Uterus (tissue), 2 donors: ENCODE measurements around the gene LMTK2.

Experiments
- POLR2A ChIP-seq, 2 donors: fragments of 450-650 bp; IDR thresholded peaks; one replicate each; pipeline ENCODE4 v1.6.1; 2016; ENCODE audit warnings: antibody characterized with exemption in 2 of 2, mild to moderate bottlenecking in 1 of 2, moderate library complexity in 1 of 2
- TF ChIP-seq, protein P1 (sequence below), 4 experiments: fragments of 200-600 bp in 2 of 4; fragments of 450-650 bp in 2 of 4; sonication (generic) in 2 of 4; IDR thresholded peaks; one replicate each; pipeline ENCODE4 v1.5.1; 2016 to 2019; ENCODE audit warnings: antibody characterized with exemption in 4 of 4, mild to moderate bottlenecking in 2 of 4, moderate library complexity in 1 of 4

DNA sequence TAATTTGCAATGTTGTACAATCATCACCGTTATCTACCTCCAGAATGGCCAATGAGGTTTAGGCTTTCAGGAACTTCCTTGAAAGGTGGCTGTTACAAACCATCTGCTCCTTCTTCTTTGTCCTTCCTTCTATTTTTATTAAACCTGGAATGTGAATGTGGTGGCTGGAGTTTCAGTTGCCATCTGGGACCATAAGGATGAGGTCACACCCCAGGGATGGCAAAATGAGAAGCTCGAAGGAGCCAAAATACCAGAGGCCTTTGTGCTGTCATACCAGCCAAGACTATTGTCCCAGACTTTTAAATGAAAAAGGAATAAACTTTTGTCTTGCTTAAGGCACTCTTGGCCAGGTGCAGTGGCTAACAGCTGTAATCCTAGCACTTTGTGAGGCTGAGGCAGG lies 30.9 kb upstream of the LMTK2 start:
- no peak for TF ChIP-seq POLR2A (IDR thresholded peaks at IDR 0.05)
- TF ChIP-seq, protein P1, sequence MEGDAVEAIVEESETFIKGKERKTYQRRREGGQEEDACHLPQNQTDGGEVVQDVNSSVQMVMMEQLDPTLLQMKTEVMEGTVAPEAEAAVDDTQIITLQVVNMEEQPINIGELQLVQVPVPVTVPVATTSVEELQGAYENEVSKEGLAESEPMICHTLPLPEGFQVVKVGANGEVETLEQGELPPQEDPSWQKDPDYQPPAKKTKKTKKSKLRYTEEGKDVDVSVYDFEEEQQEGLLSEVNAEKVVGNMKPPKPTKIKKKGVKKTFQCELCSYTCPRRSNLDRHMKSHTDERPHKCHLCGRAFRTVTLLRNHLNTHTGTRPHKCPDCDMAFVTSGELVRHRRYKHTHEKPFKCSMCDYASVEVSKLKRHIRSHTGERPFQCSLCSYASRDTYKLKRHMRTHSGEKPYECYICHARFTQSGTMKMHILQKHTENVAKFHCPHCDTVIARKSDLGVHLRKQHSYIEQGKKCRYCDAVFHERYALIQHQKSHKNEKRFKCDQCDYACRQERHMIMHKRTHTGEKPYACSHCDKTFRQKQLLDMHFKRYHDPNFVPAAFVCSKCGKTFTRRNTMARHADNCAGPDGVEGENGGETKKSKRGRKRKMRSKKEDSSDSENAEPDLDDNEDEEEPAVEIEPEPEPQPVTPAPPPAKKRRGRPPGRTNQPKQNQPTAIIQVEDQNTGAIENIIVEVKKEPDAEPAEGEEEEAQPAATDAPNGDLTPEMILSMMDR (IDR thresholded peaks at IDR 0.05): no peak
